ENCODE data around the gene CFAP300. TPM values are rescaled to one million over a fixed set of nuclear protein-coding genes. Genes with fewer than 3 reads are reported as not detected.

Gene CFAP300
- polyA plus RNA-seq (2013, experiment 1 of 2; ENCODE audit: insufficient read length) = 6.2 TPM
- polyA plus RNA-seq (2013, experiment 2 of 2; ENCODE audit: insufficient read length) = 6.9 TPM

- DNase-seq = peak; percentile 92
Observed at GRCh38 chr11:102047305-102047924, at the start of gene CFAP300. TSS of gene CFAP300 (plus strand) at chr11:102047437. CDS start at chr11:102047471, 34 bp downstream.

GRCh38 chr11:102001657-102002338 lies 45.4 kb upstream of the CFAP300 start:
- peak; percentile 16 for DNase-seq

GRCh38 chr11:102004220-102004619 lies 43.0 kb upstream of the CFAP300 start:
- DNase-seq = no peak

- DNase-seq = no peak
Observed at GRCh38 chr11:102005306-102005705, 41.9 kb upstream of the CFAP300 start.

- no peak for DNase-seq
Observed at GRCh38 chr11:102006835-102007566, 40.2 kb upstream of the CFAP300 start.

- DNase-seq = peak; percentile 61
Observed at GRCh38 chr11:102007567-102008437, 39.4 kb upstream of the CFAP300 start.

- peak; percentile 98 for DNase-seq
Observed at GRCh38 chr11:102010776-102011494, 36.3 kb upstream of the CFAP300 start.

- DNase-seq = no peak
Observed at GRCh38 chr11:102012946-102013345, 34.3 kb upstream of the CFAP300 start.

GRCh38 chr11:102014756-102015155 lies 32.5 kb upstream of the CFAP300 start:
- no peak for DNase-seq

GRCh38 chr11:102017026-102017425 lies 30.2 kb upstream of the CFAP300 start:
- no peak for DNase-seq

GRCh38 chr11:102026217-102026616 lies 21.0 kb upstream of the CFAP300 start:
- no peak for DNase-seq

- DNase-seq = no peak
Observed at GRCh38 chr11:102026959-102027358, 20.3 kb upstream of the CFAP300 start.

GRCh38 chr11:102036757-102037156 lies 10.5 kb upstream of the CFAP300 start:
- DNase-seq = no peak

- no peak for DNase-seq
Observed at GRCh38 chr11:102046841-102047240, 396 bp upstream of the CFAP300 start.

- no peak for DNase-seq
Observed at GRCh38 chr11:102050927-102051575, 3.8 kb downstream of the CFAP300 start.

- DNase-seq = peak; percentile 14
Observed at GRCh38 chr11:102061276-102061675, 14.0 kb downstream of the CFAP300 start.

GRCh38 chr11:102062106-102062505 lies 14.9 kb downstream of the CFAP300 start:
- DNase-seq = no peak

- no peak for DNase-seq
Observed at GRCh38 chr11:102064316-102064715, 17.1 kb downstream of the CFAP300 start.

- no peak for DNase-seq
Observed at GRCh38 chr11:102070766-102071165, 23.5 kb downstream of the CFAP300 start.

- no peak for DNase-seq
Observed at GRCh38 chr11:102071497-102072472, 24.5 kb downstream of the CFAP300 start.

All from fibroblast of skin of back (primary cell).